OCI-LY3 (cell line): ENCODE results near the gene FBRSL1.
A peak's percentile ranks its signal among the peaks of the same experiment; 100 is the strongest.

ENCODE experiments used
- H2AFZ ChIP-seq: fragments of 200-600, 300-600 bp; shearing (Covaris generic); 2 replicates; pipeline ENCODE4 v1.6.0; 2014; ENCODE audit warnings: antibody characterized with exemption, low read depth, low read length
- H3K27ac ChIP-seq: fragments of 200-600, 300-600 bp; sonication (generic); 2 replicates; pipeline ENCODE4 v1.5.1; 2014; ENCODE audit warnings: mild to moderate bottlenecking, low read length, moderate library complexity, mixed read lengths
- H3K27me3 ChIP-seq: fragments of 200-600, 300-600 bp; sonication (generic); 2 replicates; pipeline ENCODE4 v1.6.1; 2014; ENCODE audit warnings: low read depth, low read length, mixed read lengths
- H3K36me3 ChIP-seq: fragments of 200-600, 300-600 bp; sonication (generic); replicated peaks from 2 replicates; pipeline ENCODE3; 2014; ENCODE audit warnings: low read depth, low read length, mixed read lengths
- H3K4me1 ChIP-seq: fragments of 300-600, 200-600 bp; sonication (generic); 2 replicates; pipeline ENCODE4 v1.6.1; 2014; ENCODE audit warnings: low read length, mixed read lengths
- H3K4me2 ChIP-seq: fragments of 200-600, 300-600 bp; sonication (generic); 2 replicates; pipeline ENCODE4 v1.6.1; 2014; ENCODE audit warnings: low read length, mixed read lengths
- H3K4me3 ChIP-seq: fragments of 300-600, 200-600 bp; sonication (generic); 2 replicates; pipeline ENCODE4 v1.5.1; 2014; ENCODE audit warnings: antibody characterized with exemption, mild to moderate bottlenecking, low read length, moderate library complexity
- H3K79me2 ChIP-seq: fragments of 300-600, 200-600 bp; shearing (Covaris generic); 2 replicates; pipeline ENCODE4 v1.6.1; 2014; ENCODE audit warnings: mild to moderate bottlenecking, low read length, mixed read lengths
- H3K9ac ChIP-seq: fragments of 300-600, 200-600 bp; shearing (Covaris generic); 2 replicates; pipeline ENCODE4 v1.6.0; 2014; ENCODE audit warnings: mild to moderate bottlenecking, low read length, moderate library complexity
- H3K9me3 ChIP-seq: fragments of 200-600, 300-600 bp; shearing (Covaris generic); 2 replicates; pipeline ENCODE4 v1.6.1; 2014; ENCODE audit warnings: low read length, mixed read lengths; ENCODE audit not compliant: insufficient read depth
- H4K20me1 ChIP-seq: fragments of 200-600, 300-600 bp; sonication (generic); 2 replicates; pipeline ENCODE4 v1.6.1; 2016; ENCODE audit warnings: low read length, mixed read lengths; ENCODE audit not compliant: insufficient read depth
- CTCF ChIP-seq: fragments of 200-600, 300-600 bp; sonication (generic); IDR thresholded peaks from 2 replicates; pipeline ENCODE4 v1.5.1; 2014; ENCODE audit warnings: antibody characterized with exemption, low read length, low read depth
- EZH2phosphoT487 ChIP-seq: fragments of 200-600 bp; shearing (Covaris generic); IDR thresholded peaks from 2 replicates; pipeline ENCODE4 v1.6.1; 2018; ENCODE audit warnings: antibody characterized with exemption, mixed run types, low read depth

FBRSL1 gene

GRCh38 chr12:132558042-132558856 lies 68.3 kb downstream of the FBRSL1 start:
- peaks cover 32% of the 10 kb centered on the region for H3K79me2 ChIP-seq
- no peak overlapping the region for H3K4me2 ChIP-seq
- peaks cover under 1% of the 10 kb centered on the region for H3K36me3 ChIP-seq
- no peak for TF ChIP-seq CTCF
- no peak for TF ChIP-seq EZH2phosphoT487
- no peak overlapping the region for H3K9ac ChIP-seq
- H3K27me3 ChIP-seq, result no peaks in the 10 kb centered on the region
- H3K4me3 ChIP-seq, result no peak overlapping the region
- no peaks in the 10 kb centered on the region for H3K9me3 ChIP-seq
- H3K27ac ChIP-seq, result no peak overlapping the region
- peaks cover 17% of the 10 kb centered on the region for H4K20me1 ChIP-seq
- no peak overlapping the region for H2AFZ ChIP-seq
- H3K4me1 ChIP-seq, result peaks cover 14% of the 10 kb centered on the region

GRCh38 chr12:132558861-132559623 lies 69.1 kb downstream of the FBRSL1 start:
- no peak overlapping the region for H3K27ac ChIP-seq
- peak overlapping the region; percentile 80 for H3K4me2 ChIP-seq
- no peaks in the 10 kb centered on the region for H3K27me3 ChIP-seq
- peaks cover 14% of the 10 kb centered on the region for H3K4me1 ChIP-seq
- peak overlapping the region; percentile 86 for H3K4me3 ChIP-seq
- peaks cover 24% of the 10 kb centered on the region for H4K20me1 ChIP-seq
- TF ChIP-seq EZH2phosphoT487, result no peak
- no peak for TF ChIP-seq CTCF
- H3K79me2 ChIP-seq, result peaks cover 39% of the 10 kb centered on the region
- peaks cover 3% of the 10 kb centered on the region for H3K36me3 ChIP-seq
- H3K9me3 ChIP-seq, result no peaks in the 10 kb centered on the region
- H2AFZ ChIP-seq, result no peak overlapping the region
- H3K9ac ChIP-seq, result peak overlapping the region; percentile 49

GRCh38 chr12:132559652-132560363 lies 69.9 kb downstream of the FBRSL1 start:
- peaks cover 28% of the 10 kb centered on the region for H4K20me1 ChIP-seq
- no peak overlapping the region for H2AFZ ChIP-seq
- H3K27ac ChIP-seq, result peak overlapping the region; percentile 54
- TF ChIP-seq EZH2phosphoT487 (no peak), CTCF (no peak)
- H3K9me3 ChIP-seq, result no peaks in the 10 kb centered on the region
- peak overlapping the region; percentile 86 for H3K4me3 ChIP-seq
- H3K4me2 ChIP-seq, result peak overlapping the region; percentile 83
- peak overlapping the region; percentile 84 for H3K9ac ChIP-seq
- H3K27me3 ChIP-seq, result no peaks in the 10 kb centered on the region
- H3K36me3 ChIP-seq, result peaks cover 3% of the 10 kb centered on the region
- peaks cover 14% of the 10 kb centered on the region for H3K4me1 ChIP-seq
- peaks cover 46% of the 10 kb centered on the region for H3K79me2 ChIP-seq

GRCh38 chr12:132560364-132560613 lies 70.3 kb downstream of the FBRSL1 start:
- peak overlapping the region; percentile 85 for H3K4me3 ChIP-seq
- no peaks in the 10 kb centered on the region for H3K27me3 ChIP-seq
- peak overlapping the region; percentile 54 for H3K27ac ChIP-seq
- no peaks in the 10 kb centered on the region for H3K9me3 ChIP-seq
- H4K20me1 ChIP-seq, result peaks cover 33% of the 10 kb centered on the region
- H3K9ac ChIP-seq, result peak overlapping the region; percentile 84
- H3K4me2 ChIP-seq, result peak overlapping the region; percentile 83
- peaks cover 50% of the 10 kb centered on the region for H3K79me2 ChIP-seq
- no peak overlapping the region for H2AFZ ChIP-seq
- peaks cover 3% of the 10 kb centered on the region for H3K36me3 ChIP-seq
- peaks cover 14% of the 10 kb centered on the region for H3K4me1 ChIP-seq
- TF ChIP-seq EZH2phosphoT487 (no peak), CTCF (no peak)
